ENCODE results near the gene PXYLP1.

- TF ChIP-seq, protein P1, sequence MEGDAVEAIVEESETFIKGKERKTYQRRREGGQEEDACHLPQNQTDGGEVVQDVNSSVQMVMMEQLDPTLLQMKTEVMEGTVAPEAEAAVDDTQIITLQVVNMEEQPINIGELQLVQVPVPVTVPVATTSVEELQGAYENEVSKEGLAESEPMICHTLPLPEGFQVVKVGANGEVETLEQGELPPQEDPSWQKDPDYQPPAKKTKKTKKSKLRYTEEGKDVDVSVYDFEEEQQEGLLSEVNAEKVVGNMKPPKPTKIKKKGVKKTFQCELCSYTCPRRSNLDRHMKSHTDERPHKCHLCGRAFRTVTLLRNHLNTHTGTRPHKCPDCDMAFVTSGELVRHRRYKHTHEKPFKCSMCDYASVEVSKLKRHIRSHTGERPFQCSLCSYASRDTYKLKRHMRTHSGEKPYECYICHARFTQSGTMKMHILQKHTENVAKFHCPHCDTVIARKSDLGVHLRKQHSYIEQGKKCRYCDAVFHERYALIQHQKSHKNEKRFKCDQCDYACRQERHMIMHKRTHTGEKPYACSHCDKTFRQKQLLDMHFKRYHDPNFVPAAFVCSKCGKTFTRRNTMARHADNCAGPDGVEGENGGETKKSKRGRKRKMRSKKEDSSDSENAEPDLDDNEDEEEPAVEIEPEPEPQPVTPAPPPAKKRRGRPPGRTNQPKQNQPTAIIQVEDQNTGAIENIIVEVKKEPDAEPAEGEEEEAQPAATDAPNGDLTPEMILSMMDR (IDR thresholded peaks at IDR 0.05; ENCODE audit: borderline replicate concordance, extremely low read depth, low read length, poor library complexity, severe bottlenecking), result no peak
- no peak for TF ChIP-seq EZH2 (IDR thresholded peaks at IDR 0.05; ENCODE audit: borderline replicate concordance, low read depth, low read length, severe bottlenecking)
Measured at GRCh38 chr3:141234283-141234682, 2.7 kb downstream of the PXYLP1 start.

Measured in DND-41 (cell line).